HG03378 (cell line): ENCODE measurements around the gene ABCF2.

ENCODE experiments used
- ATAC-seq: cut with Tn5 transposase; IDR thresholded peaks from one replicate; pipeline ENCODE4 v1.9.1; 2021; ENCODE audit warnings: mild to moderate bottlenecking, moderate library complexity; ENCODE audit not compliant: unreplicated experiment

ABCF2 gene

GRCh38 chr7:151226560-151226874, 488 bp downstream of the ABCF2 start:
- no peak for ATAC-seq

DNA sequence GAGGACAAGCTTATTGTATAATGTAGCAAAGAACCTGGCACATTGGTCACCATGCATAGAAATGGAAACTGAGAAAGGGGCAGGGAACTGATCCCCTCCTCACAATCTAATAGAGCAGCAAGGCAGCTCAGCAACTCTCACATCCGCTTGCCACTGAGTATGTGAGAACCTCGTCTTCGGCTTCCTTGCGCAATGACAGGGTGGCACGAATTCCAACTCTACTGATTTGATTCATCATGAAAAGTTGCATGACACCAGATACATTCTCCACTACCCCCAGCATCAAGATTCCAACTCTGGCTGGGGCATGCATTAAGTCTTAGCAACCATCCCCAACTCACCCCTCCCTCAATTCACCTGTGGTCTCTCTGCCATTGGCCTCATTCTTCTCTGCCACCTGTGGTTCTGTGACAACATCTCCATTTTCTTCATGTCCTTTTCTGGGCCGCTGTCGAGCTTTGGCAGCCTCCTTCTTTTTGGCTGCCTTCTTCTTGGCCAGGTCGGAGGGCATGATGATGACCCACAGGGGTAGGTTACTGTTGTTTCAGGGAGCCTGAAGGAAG, 976 bp downstream of the ABCF2 start:
- ATAC-seq, result no peak

- ATAC-seq, result no peak
These were observed 3.3 kb downstream of the ABCF2 start for GRCh38 chr7:151223728-151224127.

GRCh38 chr7:151218170-151218569, 8.8 kb downstream of the ABCF2 start:
- ATAC-seq, result no peak

- ATAC-seq, result no peak
These were observed 11.6 kb downstream of the ABCF2 start for GRCh38 chr7:151215396-151215795.

DNA sequence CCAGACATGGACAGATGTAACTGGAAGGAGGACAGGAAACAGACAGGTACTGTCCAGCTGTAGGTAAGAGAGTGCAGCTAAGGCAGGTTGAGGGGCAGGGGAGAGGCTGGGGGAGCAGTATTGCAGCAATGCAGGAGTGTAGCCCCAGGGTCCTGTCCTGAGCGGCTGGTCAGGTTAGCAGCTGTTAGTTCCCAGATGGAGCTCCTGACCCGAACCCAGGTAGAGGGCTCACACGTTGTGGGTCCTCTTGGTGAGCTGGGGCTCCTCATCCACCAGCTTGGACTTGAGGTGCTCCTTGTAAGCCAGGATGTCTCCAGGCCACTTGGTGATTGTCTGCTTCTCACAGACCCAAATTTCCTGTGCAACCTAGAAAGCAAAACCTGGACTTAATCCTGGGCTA, 13.2 kb downstream of the ABCF2 start:
- no peak for ATAC-seq

GRCh38 chr7:151212626-151213025, 14.4 kb downstream of the ABCF2 start:
- no peak for ATAC-seq

DNA sequence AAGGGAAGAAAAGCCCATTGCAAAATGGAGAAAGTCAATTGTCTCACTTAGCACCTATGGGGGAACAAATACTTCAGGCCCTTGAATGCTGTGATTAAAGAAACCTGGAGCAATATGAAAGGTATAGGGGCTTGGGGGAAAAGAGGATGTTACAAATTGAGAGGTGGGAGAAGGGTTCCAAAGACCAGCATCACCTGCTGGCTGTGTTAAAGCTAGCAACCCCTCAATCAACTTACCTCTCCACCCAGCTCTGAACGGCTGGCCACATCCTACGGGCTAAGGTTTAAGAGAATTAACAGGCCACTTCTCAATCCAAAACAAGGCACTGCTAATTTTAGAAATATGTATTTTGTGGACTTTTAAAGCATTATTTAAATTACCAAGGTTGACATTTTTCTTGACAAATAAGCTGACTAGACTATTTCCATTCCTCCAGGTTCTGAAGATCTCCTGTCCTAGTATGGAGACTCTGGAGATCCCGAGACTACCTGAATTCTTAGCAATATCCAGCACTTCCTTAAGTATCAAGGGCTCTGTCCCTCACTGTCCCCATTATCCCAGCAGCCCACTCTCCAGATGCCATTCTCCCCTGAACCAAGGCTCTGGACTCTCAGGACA, 15.7 kb downstream of the ABCF2 start:
- ATAC-seq, result no peak

- no peak for ATAC-seq
These were observed 16.7 kb downstream of the ABCF2 start, which contains the start of gene H2BK1 for GRCh38 chr7:151210087-151210854. Gene H2BK1, minus strand, starts transcription at chr7:151210488. Its CDS starts 170 bp downstream, at chr7:151210318.

- ATAC-seq, result no peak
These were observed 17.4 kb downstream of the ABCF2 start for GRCh38 chr7:151209588-151209987.

GRCh38 chr7:151208253-151208862, 18.6 kb downstream of the ABCF2 start:
- ATAC-seq, result no peak

- no peak for ATAC-seq
These were observed 19.2 kb downstream of the ABCF2 start for GRCh38 chr7:151207804-151208203.

DNA sequence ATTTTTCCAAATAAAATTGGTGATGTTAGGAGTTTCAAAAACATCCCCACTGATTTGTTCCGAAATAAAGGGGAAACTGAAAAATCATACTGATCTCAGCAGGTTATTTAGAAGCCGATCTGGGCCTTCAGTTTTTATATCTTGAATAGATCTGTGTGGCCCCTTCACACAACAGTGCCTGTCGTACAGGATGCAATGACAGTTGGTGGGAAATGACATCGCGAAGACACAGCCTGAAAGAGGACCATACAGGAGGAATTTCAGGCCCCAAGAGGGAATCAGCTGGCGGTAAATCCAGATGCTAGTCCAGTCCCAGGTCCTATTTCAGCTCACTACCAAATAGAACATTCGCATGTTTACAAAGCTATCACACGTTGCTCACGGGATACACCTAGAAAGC, 19.7 kb downstream of the ABCF2 start:
- ATAC-seq, result no peak

GRCh38 chr7:151206914-151207313, 20.1 kb downstream of the ABCF2 start:
- ATAC-seq, result no peak

- no peak for ATAC-seq
These were observed 21.3 kb downstream of the ABCF2 start for GRCh38 chr7:151205730-151206129.

DNA sequence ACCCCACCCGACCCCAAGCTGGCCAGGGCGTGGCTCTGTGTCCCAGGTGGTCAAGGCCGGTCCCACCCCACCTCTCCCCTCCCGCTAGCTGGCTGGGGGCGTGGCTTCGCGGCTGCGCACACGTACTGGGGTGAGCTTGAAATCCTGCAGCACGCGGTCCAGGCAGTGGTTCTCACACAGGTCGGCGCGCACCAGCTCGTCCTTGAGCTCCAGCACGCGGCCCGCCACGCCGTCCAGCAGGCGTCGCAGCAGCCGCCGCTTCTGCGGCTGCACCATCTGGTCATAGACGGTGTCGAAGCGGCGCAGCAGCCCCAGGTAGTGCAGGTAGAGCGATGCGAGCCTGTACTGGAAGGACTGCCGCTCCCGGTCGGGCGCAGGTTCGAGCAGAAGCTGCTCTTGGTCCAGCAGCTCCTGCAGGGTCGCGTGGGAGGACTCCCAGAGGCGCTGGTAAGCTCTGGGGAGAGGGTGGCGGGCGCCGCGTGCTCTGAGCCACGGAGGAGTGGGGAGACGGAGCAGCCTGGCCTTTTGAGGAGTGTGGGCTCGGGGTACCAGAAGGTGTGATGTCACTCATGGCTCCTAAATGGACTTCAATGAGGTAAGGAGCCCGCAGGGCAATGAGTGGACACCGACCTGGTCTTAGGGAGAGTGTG, 22.5 kb downstream of the ABCF2 start:
- ATAC-seq, result no peak

DNA sequence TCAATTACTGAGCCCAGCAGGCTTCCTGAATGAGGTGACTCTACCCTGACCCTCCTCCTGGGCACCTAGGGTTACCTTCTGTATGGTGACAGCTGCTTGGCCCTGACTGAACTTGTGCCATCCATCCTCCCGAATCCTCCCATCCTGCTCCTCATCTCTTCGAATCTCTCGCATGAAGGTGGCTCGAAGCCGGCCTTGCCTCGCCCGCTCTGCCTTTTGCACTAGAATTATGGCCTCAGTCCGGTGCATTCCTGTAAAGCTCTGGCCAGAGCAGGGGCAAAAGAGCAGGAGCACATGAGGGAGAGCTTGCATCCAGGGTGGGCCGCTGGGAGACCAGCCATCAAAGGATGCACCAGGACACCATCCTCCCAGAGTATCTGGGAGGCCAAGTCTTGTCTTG, 24.2 kb downstream of the ABCF2 start:
- no peak for ATAC-seq

DNA sequence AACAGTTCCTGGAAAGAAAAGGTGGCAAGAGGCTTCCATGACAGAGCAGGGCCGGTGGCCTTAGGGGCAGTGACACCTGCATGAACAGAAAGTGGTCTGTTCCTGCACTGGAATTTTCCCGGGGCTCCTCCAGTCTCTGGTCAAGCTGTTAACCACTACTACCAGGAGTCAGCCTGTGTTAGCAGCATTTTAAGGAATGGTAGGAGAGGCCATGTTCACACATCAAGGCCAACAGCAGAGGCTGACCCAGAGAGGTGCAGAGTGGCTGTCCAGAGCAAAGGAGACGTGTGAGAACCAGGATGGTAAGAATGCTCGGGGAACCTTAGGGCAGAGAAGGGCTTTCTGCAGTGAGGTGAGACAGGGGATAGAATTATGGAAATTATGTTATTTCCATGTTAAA, 25.3 kb downstream of the ABCF2 start:
- ATAC-seq, result no peak

DNA sequence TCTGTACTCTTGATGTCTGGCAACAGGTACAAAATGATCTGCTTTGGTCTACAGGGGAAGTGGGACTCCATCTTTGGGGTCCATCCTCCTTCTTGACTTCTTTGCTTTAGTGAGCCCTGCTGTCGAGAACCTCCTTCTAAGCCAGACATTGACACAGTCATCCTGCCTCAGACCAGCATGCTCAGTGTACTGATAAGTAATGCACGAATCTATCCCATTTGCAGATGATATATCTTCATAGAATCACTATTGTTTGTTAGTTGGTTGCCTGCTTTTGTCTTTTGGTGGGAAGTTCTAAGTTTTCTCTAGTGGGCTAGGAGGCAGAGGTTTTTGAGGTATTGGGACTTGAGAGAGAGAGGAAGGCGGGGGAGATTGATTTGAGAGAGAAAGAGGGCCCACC, 25.7 kb downstream of the ABCF2 start:
- no peak for ATAC-seq

GRCh38 chr7:151198945-151199848, 27.8 kb downstream of the ABCF2 start:
- ATAC-seq, result no peak
